SW480 (cell line): Measurements from ENCODE around the gene PCSK7.

Source experiments
- DNase-seq: peaks from one replicate; pipeline ENCODE4 v3.0.0-alpha.2; 2016; ENCODE audit warnings: low spot score

The PCSK7 gene

DNA sequence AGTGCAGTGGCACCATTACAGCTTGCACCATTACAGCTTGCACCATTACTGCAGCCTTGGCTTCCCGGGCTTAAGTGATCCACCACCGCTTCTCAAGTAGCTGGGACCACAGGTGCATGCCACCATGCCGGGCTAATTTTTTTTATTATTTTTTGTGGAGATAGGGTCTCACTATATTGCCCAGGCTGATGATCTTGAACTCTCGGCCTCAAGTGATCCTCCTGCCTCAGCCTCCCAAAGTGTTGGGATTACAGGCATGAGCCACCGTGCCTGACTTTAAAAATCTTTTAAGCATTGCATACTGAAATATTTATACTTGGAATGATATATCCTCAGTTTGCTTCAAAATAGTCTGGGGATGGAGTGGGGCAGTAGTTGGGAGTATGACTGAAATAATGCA is 77.4 kb downstream of the PCSK7 start:
- no peak for DNase-seq
